ENCODE measurements around the gene ATXN1. TPM values are rescaled to one million over a fixed set of nuclear protein-coding genes. Genes with fewer than 3 reads are reported as not detected.

Gene ATXN1
- total RNA-seq, 1 donor from 2014 or later = 27.2 TPM

- DNase-seq (ENCODE audit: low read depth) = no peak
Measured at GRCh38 chr6:16498957-16499356, 262.3 kb downstream of the ATXN1 start.

GRCh38 chr6:16498237-16498636 lies 263.0 kb downstream of the ATXN1 start:
- DNase-seq (ENCODE audit: low read depth) = peak; percentile 54

GRCh38 chr6:16496991-16497801 lies 264.1 kb downstream of the ATXN1 start:
- DNase-seq (ENCODE audit: low read depth) = no peak

GRCh38 chr6:16496210-16496609 lies 265.1 kb downstream of the ATXN1 start:
- DNase-seq (ENCODE audit: low read depth) = no peak

GRCh38 chr6:16494793-16495192 lies 266.5 kb downstream of the ATXN1 start:
- DNase-seq (ENCODE audit: low read depth) = peak; percentile 61

- DNase-seq (ENCODE audit: low read depth) = no peak
Measured at GRCh38 chr6:16493802-16494201, 267.5 kb downstream of the ATXN1 start.

GRCh38 chr6:16493112-16493511 lies 268.1 kb downstream of the ATXN1 start:
- DNase-seq (ENCODE audit: low read depth) = no peak

GRCh38 chr6:16491666-16492313 lies 269.5 kb downstream of the ATXN1 start:
- no peak for DNase-seq (ENCODE audit: low read depth)

- DNase-seq (ENCODE audit: low read depth) = no peak
Measured at GRCh38 chr6:16490616-16491015, 270.6 kb downstream of the ATXN1 start.

GRCh38 chr6:16488813-16489212 lies 272.4 kb downstream of the ATXN1 start:
- peak; percentile 10 for DNase-seq (ENCODE audit: low read depth)

GRCh38 chr6:16487996-16488674 lies 273.1 kb downstream of the ATXN1 start:
- DNase-seq (ENCODE audit: low read depth) = no peak

GRCh38 chr6:16486661-16487060 lies 274.6 kb downstream of the ATXN1 start:
- DNase-seq (ENCODE audit: low read depth) = no peak

GRCh38 chr6:16483315-16483875 lies 277.9 kb downstream of the ATXN1 start:
- no peak for DNase-seq (ENCODE audit: low read depth)

GRCh38 chr6:16482702-16483314 lies 278.5 kb downstream of the ATXN1 start:
- no peak for DNase-seq (ENCODE audit: low read depth)

- no peak for DNase-seq (ENCODE audit: low read depth)
Measured at GRCh38 chr6:16481697-16482399, 279.4 kb downstream of the ATXN1 start.

GRCh38 chr6:16480763-16481560 lies 280.3 kb downstream of the ATXN1 start:
- DNase-seq (ENCODE audit: low read depth) = no peak

GRCh38 chr6:16477367-16478149 lies 283.7 kb downstream of the ATXN1 start:
- DNase-seq (ENCODE audit: low read depth) = no peak

- DNase-seq (ENCODE audit: low read depth) = no peak
Measured at GRCh38 chr6:16476861-16477260, 284.4 kb downstream of the ATXN1 start.

- no peak for DNase-seq (ENCODE audit: low read depth)
Measured at GRCh38 chr6:16475494-16475781, 285.8 kb downstream of the ATXN1 start.
